Prostate gland (tissue), 2 donors: ENCODE data around the gene FAF1. TPM values are rescaled to one million over a fixed set of nuclear protein-coding genes. Genes with fewer than 3 reads are reported as not detected.

Source experiments
- DNase-seq: peaks from one replicate; pipeline ENCODE4 v3.0.0-alpha.2; 2019; ENCODE audit warnings: low spot score
- H3K27ac ChIP-seq, 2 donors: fragments of 200-600 bp; sonication (generic); 2 replicates each; pipeline ENCODE4 v1.5.1; 2017 to 2019
- H3K27me3 ChIP-seq: fragments of 200-600 bp; sonication (generic); replicated peaks from 2 replicates; pipeline ENCODE4 v1.5.1; 2019; ENCODE audit not compliant: insufficient read depth
- H3K36me3 ChIP-seq, 2 donors: fragments of 200-600 bp; sonication (generic); 1 replicate in 1 of 2; 2 replicates in 1 of 2; pipeline versions ENCODE4 v1.5.1 to v1.8.1; 2017 to 2019
- H3K4me1 ChIP-seq: fragments of 200-600 bp; sonication (generic); replicated peaks from 2 replicates; pipeline ENCODE4 v1.5.1; 2019
- H3K4me3 ChIP-seq, 2 donors: fragments of 200-600 bp; sonication (generic); 2 replicates each; pipeline ENCODE4 v1.5.1; 2017 to 2019
- H3K9me3 ChIP-seq: fragments of 200-600 bp; sonication (generic); 2 replicates; pipeline ENCODE4 v1.5.1; 2017
- POLR2A ChIP-seq: fragments of 450-650 bp; IDR thresholded peaks from one replicate; pipeline ENCODE4 v1.6.1; 2016; ENCODE audit warnings: antibody characterized with exemption, mild to moderate bottlenecking
- POLR2AphosphoS5 ChIP-seq: sonication (generic); formaldehyde crosslinking; IDR thresholded peaks from one replicate; pipeline ENCODE4 v1.6.1; 2017; ENCODE audit warnings: antibody characterized with exemption
- WGBS: methylation state at CpG from one replicate; pipeline ENCODE4 v1.1.5; 2018; 5-methylcytosine and 5-hydroxymethylcytosine counted together
- intact Hi-C: fragments of 100-400 bp; cut with DNase I; formaldehyde crosslinking; loops from one replicate; pipeline ENCODE4 v1.14.2; 2022
- total RNA-seq, 2 donors: library from RNA; depleted of rRNA; stranded (reverse); fragments of >200 nt; gene quantifications; one replicate each; pipeline ENCODE4 v1.1.0, GENCODE V29; 2016
- TF ChIP-seq, protein P1 (sequence below), 4 experiments: fragments of 200-600 bp in 2 of 4; fragments of 450-650 bp in 2 of 4; sonication (generic) in 2 of 4; IDR thresholded peaks; 1 replicate in 3 of 4; 2 replicates in 1 of 4; pipeline ENCODE4 v1.5.1; 2016 to 2019; ENCODE audit warnings: antibody characterized with exemption in 4 of 4, mild to moderate bottlenecking in 2 of 4, moderate library complexity in 2 of 4

The FAF1 gene
- total RNA-seq, 2 donors from 2014 or later, result 40.4 to 41.5 TPM

- peaks cover 59% of the 10 kb centered on the region for H3K27me3 ChIP-seq
- no peaks in the 10 kb centered on the region for H3K9me3 ChIP-seq
- no peak for DNase-seq
- H3K27ac ChIP-seq, result no peak overlapping the region
- WGBS, result 16% methylated on average over 19 of the region's 20 CpGs
- H3K4me1 ChIP-seq, result no peaks in the 10 kb centered on the region
- TF ChIP-seq POLR2AphosphoS5 (no peak), POLR2A (no peak)
- TF ChIP-seq, protein P1, sequence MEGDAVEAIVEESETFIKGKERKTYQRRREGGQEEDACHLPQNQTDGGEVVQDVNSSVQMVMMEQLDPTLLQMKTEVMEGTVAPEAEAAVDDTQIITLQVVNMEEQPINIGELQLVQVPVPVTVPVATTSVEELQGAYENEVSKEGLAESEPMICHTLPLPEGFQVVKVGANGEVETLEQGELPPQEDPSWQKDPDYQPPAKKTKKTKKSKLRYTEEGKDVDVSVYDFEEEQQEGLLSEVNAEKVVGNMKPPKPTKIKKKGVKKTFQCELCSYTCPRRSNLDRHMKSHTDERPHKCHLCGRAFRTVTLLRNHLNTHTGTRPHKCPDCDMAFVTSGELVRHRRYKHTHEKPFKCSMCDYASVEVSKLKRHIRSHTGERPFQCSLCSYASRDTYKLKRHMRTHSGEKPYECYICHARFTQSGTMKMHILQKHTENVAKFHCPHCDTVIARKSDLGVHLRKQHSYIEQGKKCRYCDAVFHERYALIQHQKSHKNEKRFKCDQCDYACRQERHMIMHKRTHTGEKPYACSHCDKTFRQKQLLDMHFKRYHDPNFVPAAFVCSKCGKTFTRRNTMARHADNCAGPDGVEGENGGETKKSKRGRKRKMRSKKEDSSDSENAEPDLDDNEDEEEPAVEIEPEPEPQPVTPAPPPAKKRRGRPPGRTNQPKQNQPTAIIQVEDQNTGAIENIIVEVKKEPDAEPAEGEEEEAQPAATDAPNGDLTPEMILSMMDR (IDR thresholded peaks at IDR 0.05), result no peak
- no peaks in the 10 kb centered on the region for H3K36me3 ChIP-seq
- no peak overlapping the region for H3K4me3 ChIP-seq
- intact Hi-C loops, result no loop called here
Measured at GRCh38 chr1:50417946-50418599, 542.0 kb downstream of the FAF1 start.

- DNase-seq, result no peak
- intact Hi-C loops, result no loop called here
- Histone ChIP-seq H3K36me3 (no peaks in the 10 kb centered on the region), H3K4me1 (no peaks in the 10 kb centered on the region), H3K27ac (no peak overlapping the region), H3K9me3 (no peaks in the 10 kb centered on the region), H3K4me3 (no peak overlapping the region), H3K27me3 (peaks cover 53% of the 10 kb centered on the region)
- 16% methylated on average over 23 of the region's 23 CpGs for WGBS
- TF ChIP-seq POLR2A (no peak), POLR2AphosphoS5 (no peak)
- TF ChIP-seq, protein P1 (IDR thresholded peaks at IDR 0.05), result no peak
Measured at GRCh38 chr1:50417507-50417906, 542.6 kb downstream of the FAF1 start.

DNA sequence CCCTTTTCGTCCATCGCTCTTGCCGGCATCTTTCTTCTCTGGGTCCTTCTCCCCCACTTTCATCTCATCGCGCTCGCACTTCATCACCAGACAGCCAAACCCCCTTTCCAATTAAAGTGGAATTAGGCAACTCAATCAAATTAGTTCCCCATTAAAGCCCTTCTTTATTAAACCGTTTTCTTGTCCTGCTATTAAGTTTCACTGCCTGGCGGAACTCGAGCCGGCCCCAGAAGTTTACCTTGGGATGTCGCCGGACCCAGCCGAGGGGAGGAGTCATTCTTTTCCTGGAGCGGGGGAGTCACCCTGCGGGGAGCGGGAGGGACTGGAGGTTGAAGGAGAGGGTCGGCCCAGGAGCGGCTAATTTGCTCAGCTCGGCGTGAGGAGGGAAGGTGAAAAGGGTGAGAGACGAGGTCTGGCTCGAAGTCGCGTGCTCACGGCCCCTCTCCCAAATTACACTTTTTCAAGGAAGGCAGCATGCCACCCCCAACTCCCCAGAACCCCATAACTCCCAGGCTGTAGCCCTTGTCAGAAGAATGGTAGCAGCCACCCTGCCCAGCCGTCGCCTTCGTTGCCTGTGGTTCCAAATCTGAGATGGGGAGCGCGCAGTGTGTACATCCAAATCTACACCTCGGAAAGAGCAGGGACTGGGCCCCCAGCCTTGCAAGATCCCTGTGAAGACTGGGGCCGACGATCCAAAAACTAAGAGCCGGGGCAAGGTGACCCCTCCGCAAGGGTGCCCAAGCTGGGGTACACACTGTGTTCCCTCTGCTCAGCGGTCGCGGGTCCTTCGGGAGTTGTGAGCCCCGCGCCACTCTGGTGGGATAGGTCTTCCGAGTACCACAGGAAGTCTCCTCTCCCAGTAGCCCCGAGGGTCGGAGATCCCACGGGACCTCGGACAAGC, 543.3 kb downstream of the FAF1 start:
- TF ChIP-seq, protein P1 (IDR thresholded peaks at IDR 0.05), result no peak
- no peak for TF ChIP-seq POLR2AphosphoS5
- TF ChIP-seq POLR2A, result no peak
- no peak for DNase-seq
- Histone ChIP-seq H3K4me3 (no peak overlapping the region), H3K4me1 (no peaks in the 10 kb centered on the region), H3K36me3 (no peaks in the 10 kb centered on the region), H3K27ac (no peak overlapping the region), H3K9me3 (no peaks in the 10 kb centered on the region), H3K27me3 (peaks cover 49% of the 10 kb centered on the region)
- intact Hi-C loops, result no loop called here
- 4% methylated on average over 44 of the region's 46 CpGs for WGBS

DNA sequence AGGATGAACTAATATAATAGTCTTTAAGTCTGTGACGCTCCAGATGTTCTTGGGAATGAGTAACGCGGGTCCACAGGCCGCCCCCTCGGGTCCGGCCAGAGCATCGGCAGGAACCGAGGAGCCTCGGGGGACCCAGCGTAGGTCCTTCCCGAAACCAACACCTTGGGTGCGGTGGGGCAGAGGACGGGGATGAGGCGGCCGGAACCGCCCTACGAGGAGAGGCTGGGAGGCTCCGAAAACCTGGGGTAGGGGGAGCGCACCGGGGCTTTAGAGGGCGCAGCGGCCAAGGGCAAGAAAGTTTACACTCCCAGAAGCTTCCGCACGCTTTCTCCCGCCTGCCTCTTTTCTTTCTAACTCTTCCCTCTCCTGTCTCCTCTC, 543.9 kb downstream of the FAF1 start:
- WGBS, result 4% methylated on average over 25 of the region's 25 CpGs
- Histone ChIP-seq H3K4me1 (no peaks in the 10 kb centered on the region), H3K4me3 (no peak overlapping the region), H3K36me3 (no peaks in the 10 kb centered on the region), H3K27me3 (peaks cover 48% of the 10 kb centered on the region), H3K27ac (no peak overlapping the region), H3K9me3 (no peaks in the 10 kb centered on the region)
- DNase-seq, result no peak
- intact Hi-C loops, result no loop called here
- no peak for TF ChIP-seq POLR2A
- no peak for TF ChIP-seq POLR2AphosphoS5
- TF ChIP-seq, protein P1 (IDR thresholded peaks at IDR 0.05), result no peak
